Activated CD8-positive, alpha-beta memory T cell treated with anti-CD3 and anti-CD28 coated beads, Interleukin-2, amount 10 ng/mL, durations not matched to agents 7 days and 5 days (primary cell): ENCODE results near the gene EXOC6. TPM values are rescaled to one million over a fixed set of nuclear protein-coding genes. Genes with fewer than 3 reads are reported as not detected.
A peak's percentile ranks its signal among the peaks of the same experiment; 100 is the strongest.

Experiments
- ATAC-seq: fragments of 150-1000 bp; cut with Tn5 transposase; one replicate; pipeline ENCODE4 v1.10.0; 2021; ENCODE audit warnings: moderate library complexity
- CTCF ChIA-PET: fragments of 350-600 bp; sonication (Branson Sonifier 250); formaldehyde crosslinking; loops from one replicate; lab custom pipeline; 2021; ENCODE audit warnings: antibody characterized with exemption; lab: Charles Lee
- DNase-seq: peaks from one replicate; pipeline ENCODE4 v3.0.0-alpha.2; 2020
- H3K27ac Mint-ChIP-seq: one replicate; pipeline ENCODE4 v1.8.0; 2021; ENCODE audit warnings: mild to moderate bottlenecking, mixed read lengths
- H3K27me3 Mint-ChIP-seq: one replicate; pipeline ENCODE4 v1.8.0; 2021; ENCODE audit warnings: mixed read lengths
- H3K36me3 Mint-ChIP-seq: one replicate; pipeline ENCODE4 v1.8.0; 2021; ENCODE audit warnings: mild to moderate bottlenecking, mixed read lengths
- H3K4me1 Mint-ChIP-seq: one replicate; pipeline ENCODE4 v1.8.0; 2021; ENCODE audit warnings: mixed read lengths
- H3K4me3 Mint-ChIP-seq: one replicate; pipeline ENCODE4 v1.8.0; 2021; ENCODE audit warnings: mild to moderate bottlenecking, moderate library complexity, mixed read lengths
- H3K9me3 Mint-ChIP-seq: one replicate; pipeline ENCODE4 v1.8.0; 2022; ENCODE audit warnings: low read depth, mixed read lengths
- total RNA-seq, 2 experiments: library from RNA; stranded (reverse); gene quantifications; one replicate each; pipeline ENCODE4 v1.2.3, GENCODE V29; 2021

The EXOC6 gene, protein sequence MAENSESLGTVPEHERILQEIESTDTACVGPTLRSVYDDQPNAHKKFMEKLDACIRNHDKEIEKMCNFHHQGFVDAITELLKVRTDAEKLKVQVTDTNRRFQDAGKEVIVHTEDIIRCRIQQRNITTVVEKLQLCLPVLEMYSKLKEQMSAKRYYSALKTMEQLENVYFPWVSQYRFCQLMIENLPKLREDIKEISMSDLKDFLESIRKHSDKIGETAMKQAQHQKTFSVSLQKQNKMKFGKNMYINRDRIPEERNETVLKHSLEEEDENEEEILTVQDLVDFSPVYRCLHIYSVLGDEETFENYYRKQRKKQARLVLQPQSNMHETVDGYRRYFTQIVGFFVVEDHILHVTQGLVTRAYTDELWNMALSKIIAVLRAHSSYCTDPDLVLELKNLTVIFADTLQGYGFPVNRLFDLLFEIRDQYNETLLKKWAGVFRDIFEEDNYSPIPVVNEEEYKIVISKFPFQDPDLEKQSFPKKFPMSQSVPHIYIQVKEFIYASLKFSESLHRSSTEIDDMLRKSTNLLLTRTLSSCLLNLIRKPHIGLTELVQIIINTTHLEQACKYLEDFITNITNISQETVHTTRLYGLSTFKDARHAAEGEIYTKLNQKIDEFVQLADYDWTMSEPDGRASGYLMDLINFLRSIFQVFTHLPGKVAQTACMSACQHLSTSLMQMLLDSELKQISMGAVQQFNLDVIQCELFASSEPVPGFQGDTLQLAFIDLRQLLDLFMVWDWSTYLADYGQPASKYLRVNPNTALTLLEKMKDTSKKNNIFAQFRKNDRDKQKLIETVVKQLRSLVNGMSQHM
- 10 to 100 TPM; 11.9 to 12.1 TPM for total RNA-seq

DNA sequence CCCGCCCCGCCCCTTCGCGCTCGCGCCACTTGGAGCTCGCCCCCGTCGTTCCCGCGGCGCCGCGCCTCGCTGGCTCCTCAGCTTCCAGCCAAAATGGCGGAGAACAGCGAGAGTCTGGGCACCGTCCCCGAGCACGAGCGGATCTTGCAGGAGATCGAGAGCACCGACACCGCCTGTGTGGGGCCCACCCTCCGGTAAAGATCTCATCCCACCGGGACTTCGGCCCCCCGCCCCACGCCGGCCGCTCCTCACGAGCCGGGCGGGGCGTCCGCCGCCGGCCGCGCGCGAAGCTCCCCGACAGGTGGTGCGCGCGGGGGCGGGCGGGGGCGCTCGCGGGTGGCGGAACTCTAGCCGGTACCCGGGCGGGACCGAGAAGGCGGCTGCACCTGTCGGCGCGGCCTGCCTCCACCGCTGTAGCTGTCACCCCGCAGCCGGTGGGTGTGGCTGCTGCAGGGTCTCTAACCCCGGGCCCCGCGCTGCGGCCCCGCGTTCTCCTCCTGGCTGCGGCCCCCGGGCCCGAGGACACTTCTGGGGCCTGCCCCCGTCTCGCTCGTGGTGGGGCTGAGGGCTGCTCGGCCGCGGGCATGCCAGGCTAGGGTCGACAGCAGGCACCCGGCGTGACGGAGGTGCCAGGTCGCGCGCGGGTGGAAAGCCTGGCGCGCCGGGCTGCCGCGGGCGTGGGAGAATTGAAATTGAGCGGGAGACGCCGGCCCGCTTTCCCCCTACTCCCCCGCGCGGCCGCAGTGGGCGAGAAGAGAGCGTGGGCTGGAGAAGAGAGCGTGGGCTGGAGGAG is at the start of gene EXOC6:
Gene EXOC6 (plus strand): TSS at position 80 of the 793 bp plus-strand sequence. CDS start 14 bp downstream, at position 94.
- Mint-ChIP-seq H3K27ac (peak within 1 kb of the TSS; percentile 86), H3K36me3 (peaks cover 4% of the 10 kb centered on the region), H3K4me1 (peaks cover 29% of the 10 kb centered on the region), H3K27me3 (no peaks in the 10 kb centered on the region), H3K9me3 (peaks cover 4% of the 10 kb centered on the region), H3K4me3 (peak within 1 kb of the TSS; percentile 78)
- ATAC-seq = peak; percentile 88
- DNase-seq = peak; percentile 90
- CTCF ChIA-PET = interaction anchor here (0.8 to 4.5 kb wide), 5 partner anchors 8 to 37 kb away, joined by 3 to 14 read pairs (median 6); no protein-coding TSS in a partner anchor

DNA sequence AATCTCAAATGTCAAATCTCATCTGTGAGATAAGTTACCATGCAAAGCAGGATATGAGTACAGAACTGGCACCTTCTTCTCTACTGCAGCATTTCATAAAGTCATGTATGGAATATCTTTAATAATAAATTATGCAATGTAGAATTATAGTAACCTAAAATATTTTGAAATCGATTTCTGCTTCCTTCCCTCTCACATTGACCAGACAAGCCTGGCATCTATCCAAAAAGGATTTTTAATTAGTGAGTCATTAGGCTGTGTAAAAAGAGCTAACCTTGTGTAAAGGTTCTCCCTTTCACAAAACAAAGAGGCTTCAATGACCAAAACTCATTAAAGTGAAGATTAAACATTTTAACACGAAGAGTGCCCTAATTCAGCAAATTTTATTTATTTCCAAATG is 48.8 kb upstream of the EXOC6 start:
- no peak overlapping the region for H3K27ac Mint-ChIP-seq
- no peak overlapping the region for H3K4me3 Mint-ChIP-seq
- DNase-seq (no peak), ATAC-seq (no peak)
- CTCF ChIA-PET = no interaction called here
- H3K27me3 Mint-ChIP-seq = peaks cover 27% of the 10 kb centered on the region
- H3K36me3 Mint-ChIP-seq = no peaks in the 10 kb centered on the region
- no peaks in the 10 kb centered on the region for H3K9me3 Mint-ChIP-seq
- H3K4me1 Mint-ChIP-seq = no peaks in the 10 kb centered on the region

DNA sequence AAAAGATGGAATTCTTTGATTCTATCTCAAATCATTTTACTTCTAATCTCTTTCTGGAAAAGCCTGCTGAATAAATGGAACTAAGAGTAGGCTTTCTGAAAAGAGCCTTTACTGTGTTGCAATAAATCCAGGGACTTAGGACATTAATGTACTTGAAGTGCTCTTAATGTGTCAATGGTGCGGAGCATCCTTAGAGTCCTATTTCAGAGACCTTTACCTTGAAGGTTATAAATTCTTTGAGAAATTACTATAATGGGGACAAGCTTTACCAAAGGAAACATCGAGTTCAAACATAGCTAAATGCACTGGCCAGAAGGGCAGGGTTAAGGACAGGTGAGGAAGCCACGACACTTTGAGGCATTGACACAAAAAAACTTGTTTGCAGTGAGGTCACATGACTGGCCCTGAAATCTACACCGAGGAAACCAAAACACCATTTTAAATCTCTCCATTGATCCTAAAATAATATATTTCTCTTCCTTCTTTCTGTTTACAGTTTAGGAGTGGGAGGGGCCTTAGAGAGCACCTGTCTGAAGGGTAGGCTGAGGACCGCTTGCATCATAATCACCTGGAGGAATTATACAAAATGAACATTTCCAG is 48.1 kb upstream of the EXOC6 start:
- CTCF ChIA-PET = no interaction called here
- Mint-ChIP-seq H3K27me3 (peaks cover 22% of the 10 kb centered on the region), H3K4me1 (no peaks in the 10 kb centered on the region), H3K27ac (no peak overlapping the region), H3K9me3 (no peaks in the 10 kb centered on the region), H3K36me3 (no peaks in the 10 kb centered on the region), H3K4me3 (no peak overlapping the region)
- ATAC-seq (no peak), DNase-seq (no peak)

DNA sequence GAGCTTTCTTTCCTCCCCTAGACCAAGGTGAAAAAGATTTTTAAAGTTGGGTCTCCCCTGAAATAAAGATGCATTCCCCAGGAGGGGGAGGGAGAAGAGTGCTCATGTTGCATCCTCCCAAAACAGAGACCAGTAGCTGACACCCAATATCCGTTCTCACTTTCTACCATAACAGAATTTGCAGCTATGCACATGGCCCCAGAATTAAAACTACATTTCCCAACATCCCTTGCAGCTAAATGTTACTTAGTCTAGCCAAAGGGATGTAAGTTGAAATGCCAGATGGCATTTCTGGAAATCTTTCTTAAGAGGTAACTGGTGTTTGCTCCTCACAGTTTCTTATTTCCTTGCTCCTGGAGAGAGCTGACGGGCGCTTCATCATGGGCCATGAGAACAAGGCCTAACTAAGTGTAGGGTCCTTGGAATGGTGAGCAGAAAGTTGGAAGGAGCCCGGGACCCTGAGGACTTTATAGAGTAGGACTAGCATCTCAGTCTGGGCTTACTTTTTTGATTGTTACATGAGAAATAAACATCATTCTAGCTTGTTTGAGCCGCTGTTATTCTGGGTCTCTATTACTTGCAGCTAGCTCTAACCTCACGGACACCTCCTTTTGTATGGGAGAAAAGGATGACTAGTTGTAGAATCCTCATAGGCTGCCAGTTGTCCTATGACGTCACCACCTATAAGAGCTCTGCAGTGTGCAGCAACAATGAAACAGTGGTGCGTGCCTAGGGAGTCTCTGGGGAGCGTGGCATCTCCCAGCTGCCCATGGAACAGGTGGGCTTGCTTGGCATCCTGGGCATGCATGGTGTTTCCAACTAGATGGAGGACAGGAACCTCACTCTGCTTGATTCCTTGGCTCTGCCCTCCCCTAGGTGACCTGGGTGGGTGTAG is 46.1 kb upstream of the EXOC6 start:
- CTCF ChIA-PET = interaction anchor here (0.8 to 1.6 kb wide), 2 partner anchors 41 to 260 kb away, joined by 3 read pairs; no protein-coding TSS in a partner anchor
- H3K4me1 Mint-ChIP-seq = no peaks in the 10 kb centered on the region
- H3K36me3 Mint-ChIP-seq = no peaks in the 10 kb centered on the region
- H3K27me3 Mint-ChIP-seq = peaks cover 16% of the 10 kb centered on the region
- H3K27ac Mint-ChIP-seq = no peak overlapping the region
- ATAC-seq (no peak), DNase-seq (no peak)
- no peak overlapping the region for H3K4me3 Mint-ChIP-seq
- no peaks in the 10 kb centered on the region for H3K9me3 Mint-ChIP-seq

DNA sequence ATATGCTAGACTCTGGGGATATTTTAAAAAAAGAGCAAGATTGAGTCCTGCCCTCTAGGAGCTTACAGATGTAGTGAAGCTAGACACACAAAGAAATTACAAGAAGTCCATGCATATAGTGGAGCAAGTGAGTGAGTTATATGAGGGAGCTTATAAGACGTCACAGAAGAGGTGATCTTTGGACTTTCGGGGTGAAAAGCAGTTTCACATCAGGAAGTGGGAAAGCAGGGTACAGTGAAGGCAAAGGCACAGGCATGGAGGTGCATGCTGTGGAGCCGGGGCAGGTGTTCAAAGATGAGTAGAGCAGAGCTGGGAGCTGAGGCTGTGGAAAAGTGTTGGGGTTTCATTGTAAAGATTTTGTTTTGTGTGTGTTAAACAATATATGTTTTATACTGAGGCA is 38.5 kb upstream of the EXOC6 start:
- Mint-ChIP-seq H3K27ac (no peak overlapping the region), H3K4me1 (no peaks in the 10 kb centered on the region), H3K36me3 (no peaks in the 10 kb centered on the region), H3K9me3 (no peaks in the 10 kb centered on the region), H3K27me3 (peaks cover 37% of the 10 kb centered on the region), H3K4me3 (no peak overlapping the region)
- CTCF ChIA-PET = no interaction called here
- ATAC-seq = no peak
- no peak for DNase-seq

DNA sequence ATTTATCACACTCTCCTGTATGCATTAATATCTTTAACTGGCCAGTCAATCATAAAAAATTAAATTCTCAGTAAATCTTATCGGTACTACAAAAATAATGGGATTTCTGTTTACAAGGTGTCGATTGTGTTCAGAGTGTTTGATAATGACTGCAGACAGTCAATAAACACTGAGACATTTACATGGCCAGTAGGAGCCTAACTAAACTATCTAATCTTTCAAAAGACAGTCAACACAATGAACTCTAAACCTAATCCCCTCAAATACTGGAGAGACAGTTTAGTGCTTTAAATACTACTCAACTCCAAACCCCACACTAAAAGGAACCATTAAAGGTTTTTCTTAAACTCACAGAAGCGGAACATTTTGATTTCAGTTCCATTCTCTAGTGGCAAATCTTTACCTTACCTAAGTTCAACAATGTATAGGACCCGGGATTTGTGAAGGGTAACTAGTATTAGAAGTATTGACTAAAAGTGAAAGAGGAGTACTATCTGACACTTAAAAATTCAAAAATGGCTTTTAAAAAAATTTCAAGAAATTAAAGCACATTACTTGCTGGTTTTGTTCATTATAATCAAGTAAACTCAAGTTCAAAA is 37.3 kb upstream of the EXOC6 start:
- H3K9me3 Mint-ChIP-seq = no peaks in the 10 kb centered on the region
- no peak overlapping the region for H3K4me3 Mint-ChIP-seq
- CTCF ChIA-PET = no interaction called here
- H3K36me3 Mint-ChIP-seq = no peaks in the 10 kb centered on the region
- no peak for DNase-seq
- no peaks in the 10 kb centered on the region for H3K4me1 Mint-ChIP-seq
- ATAC-seq = no peak
- H3K27me3 Mint-ChIP-seq = peaks cover 34% of the 10 kb centered on the region
- no peak overlapping the region for H3K27ac Mint-ChIP-seq

DNA sequence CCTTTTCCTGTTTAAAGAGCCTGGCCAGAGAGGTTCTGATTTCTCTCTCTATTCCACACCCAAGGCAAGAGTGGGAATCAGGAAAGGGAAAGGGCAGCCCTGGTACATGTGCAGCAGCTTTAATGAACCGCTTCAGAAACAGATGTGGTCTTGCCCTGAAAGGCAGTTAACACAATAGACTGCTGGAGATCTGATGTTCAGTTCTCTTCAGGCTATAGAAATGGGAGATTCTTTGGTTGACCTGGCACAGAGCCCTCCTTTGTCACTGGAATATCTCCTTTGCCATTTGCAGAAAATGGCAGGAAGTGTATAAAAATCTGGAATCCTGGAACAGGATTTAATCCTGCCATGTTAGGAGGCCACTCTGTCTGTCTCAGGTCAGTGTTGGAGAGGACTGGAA is 36.3 kb upstream of the EXOC6 start:
- CTCF ChIA-PET = interaction anchor here (0.7 kb wide), 1 partner anchor 31 kb away, joined by 3 read pairs; no protein-coding TSS in a partner anchor
- DNase-seq (no peak), ATAC-seq (no peak)
- H3K9me3 Mint-ChIP-seq = no peaks in the 10 kb centered on the region
- H3K4me1 Mint-ChIP-seq = no peaks in the 10 kb centered on the region
- H3K27ac Mint-ChIP-seq = no peak overlapping the region
- no peak overlapping the region for H3K4me3 Mint-ChIP-seq
- peaks cover 31% of the 10 kb centered on the region for H3K27me3 Mint-ChIP-seq
- H3K36me3 Mint-ChIP-seq = no peaks in the 10 kb centered on the region

DNA sequence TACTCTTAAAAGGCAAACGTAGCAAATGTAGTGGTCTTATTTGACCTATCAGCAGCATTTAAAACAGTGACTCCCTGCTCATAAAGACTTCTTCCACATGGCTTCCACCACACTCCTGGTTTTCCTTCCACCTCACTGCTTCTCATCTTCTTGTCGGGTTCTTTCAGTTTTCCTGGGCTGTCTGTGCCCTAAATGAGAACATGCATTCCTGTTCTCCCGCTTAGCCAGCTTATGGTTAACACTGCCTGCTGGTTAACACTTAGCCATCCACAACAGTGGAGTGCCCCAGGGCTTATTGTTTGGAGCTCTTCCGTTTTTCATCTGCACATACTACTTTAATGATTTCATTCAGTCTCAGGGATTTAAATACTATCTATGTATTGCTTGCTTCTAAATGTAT is 34.3 kb upstream of the EXOC6 start:
- Mint-ChIP-seq H3K4me1 (no peaks in the 10 kb centered on the region), H3K27me3 (peaks cover 33% of the 10 kb centered on the region), H3K36me3 (no peaks in the 10 kb centered on the region), H3K4me3 (no peak overlapping the region), H3K9me3 (no peaks in the 10 kb centered on the region), H3K27ac (no peak overlapping the region)
- ATAC-seq = no peak
- CTCF ChIA-PET = no interaction called here
- no peak for DNase-seq

DNA sequence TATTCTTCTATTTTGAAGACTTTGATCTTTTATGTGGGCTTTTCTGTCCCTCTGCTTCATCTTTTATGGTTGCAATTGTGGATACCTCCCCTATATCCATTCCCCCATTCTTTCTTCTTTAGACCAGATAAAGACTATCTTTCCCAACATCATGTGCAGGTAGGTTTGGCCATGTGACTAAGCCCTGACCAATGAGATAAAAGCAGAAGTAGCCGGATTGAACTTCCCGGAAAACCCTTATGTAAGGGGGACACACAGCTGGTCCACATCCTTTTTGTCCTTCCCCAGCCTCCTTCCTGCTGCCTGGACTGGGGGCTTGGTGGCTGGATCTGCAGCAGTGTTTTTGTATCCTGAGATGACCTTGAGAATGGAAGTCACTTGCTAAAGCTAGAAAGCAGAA is 33.5 kb upstream of the EXOC6 start:
- CTCF ChIA-PET = no interaction called here
- no peak for DNase-seq
- H3K4me1 Mint-ChIP-seq = no peaks in the 10 kb centered on the region
- H3K4me3 Mint-ChIP-seq = no peak overlapping the region
- H3K36me3 Mint-ChIP-seq = no peaks in the 10 kb centered on the region
- H3K27ac Mint-ChIP-seq = no peak overlapping the region
- ATAC-seq = no peak
- H3K27me3 Mint-ChIP-seq = peaks cover 31% of the 10 kb centered on the region
- H3K9me3 Mint-ChIP-seq = no peaks in the 10 kb centered on the region

DNA sequence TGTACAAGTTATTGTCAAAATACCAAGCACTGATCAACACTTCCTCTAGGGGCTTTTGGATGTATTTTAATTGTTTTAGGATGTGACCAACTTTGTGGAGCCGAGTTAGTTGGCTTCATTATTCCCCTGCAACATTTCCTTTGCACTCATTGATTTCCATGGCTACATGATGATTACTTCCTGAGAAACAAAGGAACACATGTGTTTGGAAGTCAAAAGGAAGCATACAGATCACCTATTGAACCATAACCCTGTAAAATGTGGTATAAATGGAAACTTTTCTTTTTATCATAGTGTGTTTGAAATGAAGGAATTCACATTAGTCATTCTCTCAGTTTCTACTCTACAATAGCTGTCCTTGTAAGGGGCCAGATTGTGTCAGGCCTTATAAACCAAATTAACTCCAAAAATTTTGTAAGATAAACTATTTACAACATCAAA is 32.2 kb upstream of the EXOC6 start:
- DNase-seq (no peak), ATAC-seq (no peak)
- Mint-ChIP-seq H3K4me1 (no peaks in the 10 kb centered on the region), H3K27me3 (peaks cover 19% of the 10 kb centered on the region), H3K9me3 (no peaks in the 10 kb centered on the region), H3K36me3 (no peaks in the 10 kb centered on the region), H3K27ac (no peak overlapping the region), H3K4me3 (no peak overlapping the region)
- CTCF ChIA-PET = interaction anchor here (0.6 kb wide), 1 partner anchor 465 kb away, joined by 3 read pairs; no protein-coding TSS in a partner anchor

DNA sequence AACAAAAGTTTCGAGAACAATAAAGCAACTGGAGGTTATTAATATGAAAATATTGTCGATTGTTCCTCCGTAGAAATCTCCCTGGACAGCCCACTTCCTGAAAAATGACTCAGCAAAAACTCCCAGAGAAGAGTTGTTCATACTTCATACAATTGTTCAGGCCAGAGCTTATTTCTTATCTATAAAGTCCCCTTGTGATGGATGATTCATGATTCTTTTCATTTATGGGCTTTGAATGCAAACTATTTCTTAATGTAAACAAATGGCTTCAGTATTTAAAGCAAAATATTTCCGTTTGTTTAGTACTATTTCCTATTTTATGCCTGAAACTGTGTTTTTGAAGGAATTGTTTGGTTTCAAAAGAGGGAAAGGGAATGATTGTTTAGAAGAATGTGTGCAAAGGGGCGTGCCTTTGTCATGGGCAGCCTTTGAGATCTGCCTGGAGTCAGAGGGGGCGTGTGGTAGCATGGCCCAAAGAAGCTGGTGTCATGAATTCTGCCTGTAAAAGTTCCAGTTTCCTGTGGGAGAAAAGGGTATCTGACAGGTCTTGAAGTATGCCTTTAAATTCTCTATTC is 26.2 kb upstream of the EXOC6 start:
- Mint-ChIP-seq H3K9me3 (no peaks in the 10 kb centered on the region), H3K27ac (no peak overlapping the region), H3K4me3 (no peak overlapping the region), H3K27me3 (peaks cover under 1% of the 10 kb centered on the region), H3K36me3 (no peaks in the 10 kb centered on the region), H3K4me1 (peaks cover 8% of the 10 kb centered on the region)
- ATAC-seq (no peak), DNase-seq (no peak)
- CTCF ChIA-PET = interaction anchor here (1.4 kb wide), 1 partner anchor 21 kb away, joined by 4 read pairs; no protein-coding TSS in a partner anchor
